PC-9 (cell line): ENCODE measurements around the gene CROCC2. TPM values are rescaled to one million over a fixed set of nuclear protein-coding genes. Genes with fewer than 3 reads are reported as not detected.

ENCODE experiments used
- BruUV-seq: library from RNA; stranded (reverse); fragments of 400-500 nt; replicated peaks from 2 replicates; lab custom pipeline; 2021; lab: Mats Ljungman, UMichigan
- CTCF ChIA-PET: fragments of 300-600 bp; sonication (Branson Sonifier 250); formaldehyde crosslinking; loops from one replicate; lab custom pipeline; 2022; ENCODE audit warnings: antibody characterized with exemption; lab: Charles Lee
- POLR2A ChIA-PET: fragments of 300-600 bp; sonication (Branson Sonifier 250); formaldehyde crosslinking; loops from one replicate; lab custom pipeline; 2022; ENCODE audit warnings: antibody characterized with exemption; ENCODE audit not compliant: unreplicated experiment; lab: Charles Lee
- DNase-seq, 2 experiments: peaks; one replicate each; pipeline versions ENCODE4 v3.0.0 to v3.0.0-alpha.2; 2015 to 2022; ENCODE audit warnings: mixed read lengths in 1 of 2
- H2AFZ ChIP-seq: fragments of 200-600 bp; sonication (generic); 2 replicates; pipeline ENCODE4 v1.8.1; 2017; ENCODE audit warnings: antibody characterized with exemption
- H3F3A ChIP-seq: fragments of 200-600 bp; sonication (generic); 2 replicates; pipeline ENCODE4 v1.8.1; 2017; ENCODE audit warnings: antibody characterized with exemption, mild to moderate bottlenecking, low read depth; ENCODE audit not compliant: insufficient read depth
- H3K27ac ChIP-seq: fragments of 200-600 bp; sonication (generic); 2 replicates; pipeline ENCODE4 v1.6.1; 2016; ENCODE audit warnings: mixed run types
- H3K27me3 ChIP-seq: fragments of 200-600 bp; sonication (generic); 2 replicates; pipeline ENCODE4 v1.6.1; 2016; ENCODE audit warnings: low read depth, mixed run types; ENCODE audit not compliant: insufficient read depth
- H3K36me3 ChIP-seq: fragments of 200-600 bp; sonication (generic); 2 replicates; pipeline ENCODE4 v1.6.1; 2016; ENCODE audit warnings: low read depth, mixed run types
- H3K4me1 ChIP-seq: fragments of 200-600 bp; sonication (generic); replicated peaks from 2 replicates; pipeline ENCODE4 v1.6.1; 2016; ENCODE audit warnings: mixed run types; ENCODE audit not compliant: insufficient read depth
- H3K4me2 ChIP-seq: fragments of 200-600 bp; sonication (generic); 2 replicates; pipeline ENCODE4 v1.6.1; 2017; ENCODE audit warnings: mixed run types
- H3K4me3 ChIP-seq: fragments of 200-600 bp; sonication (generic); 2 replicates; pipeline ENCODE4 v1.6.1; 2016; ENCODE audit warnings: mixed run types
- H3K79me2 ChIP-seq: fragments of 200-600 bp; sonication (generic); 2 replicates; pipeline ENCODE4 v1.6.1; 2017; ENCODE audit warnings: low read depth, mixed run types
- H3K9me2 ChIP-seq: fragments of 200-600 bp; sonication (generic); 2 replicates; pipeline ENCODE4 v1.8.1; 2017; ENCODE audit warnings: mild to moderate bottlenecking; ENCODE audit not compliant: insufficient read depth
- H3K9me3 ChIP-seq: fragments of 200-600 bp; sonication (generic); 2 replicates; pipeline ENCODE4 v1.8.1; 2016; ENCODE audit warnings: low read depth; ENCODE audit not compliant: insufficient read depth
- H4K20me1 ChIP-seq: fragments of 200-600 bp; sonication (generic); 2 replicates; pipeline ENCODE4 v1.8.1; 2017; ENCODE audit not compliant: insufficient read depth
- EZH2 ChIP-seq: fragments of 200-600 bp; sonication (generic); IDR thresholded peaks from 2 replicates; pipeline ENCODE4 v1.8.0; 2017; ENCODE audit warnings: antibody characterized with exemption, low read depth
- intact Hi-C: fragments of 100-400 bp; cut with micrococcal nuclease; formaldehyde crosslinking; loops from one replicate; pipeline ENCODE4 v1.10.0; 2022; ENCODE audit not compliant: unreplicated experiment
- total RNA-seq: library from RNA; stranded (reverse); gene quantifications from 2 replicates; pipeline ENCODE4 v1.2.3, GENCODE V29; 2021
- TF ChIP-seq, protein P1 (sequence below): fragments of 200-600 bp; sonication (generic); conservative IDR thresholded peaks from 2 replicates; pipeline ENCODE4 v1.6.1; 2017; ENCODE audit warnings: mixed run types, antibody characterized with exemption, mild to moderate bottlenecking, moderate library complexity

CROCC2 gene
- total RNA-seq, 1 experiment from 2014 or later = not detected

DNA sequence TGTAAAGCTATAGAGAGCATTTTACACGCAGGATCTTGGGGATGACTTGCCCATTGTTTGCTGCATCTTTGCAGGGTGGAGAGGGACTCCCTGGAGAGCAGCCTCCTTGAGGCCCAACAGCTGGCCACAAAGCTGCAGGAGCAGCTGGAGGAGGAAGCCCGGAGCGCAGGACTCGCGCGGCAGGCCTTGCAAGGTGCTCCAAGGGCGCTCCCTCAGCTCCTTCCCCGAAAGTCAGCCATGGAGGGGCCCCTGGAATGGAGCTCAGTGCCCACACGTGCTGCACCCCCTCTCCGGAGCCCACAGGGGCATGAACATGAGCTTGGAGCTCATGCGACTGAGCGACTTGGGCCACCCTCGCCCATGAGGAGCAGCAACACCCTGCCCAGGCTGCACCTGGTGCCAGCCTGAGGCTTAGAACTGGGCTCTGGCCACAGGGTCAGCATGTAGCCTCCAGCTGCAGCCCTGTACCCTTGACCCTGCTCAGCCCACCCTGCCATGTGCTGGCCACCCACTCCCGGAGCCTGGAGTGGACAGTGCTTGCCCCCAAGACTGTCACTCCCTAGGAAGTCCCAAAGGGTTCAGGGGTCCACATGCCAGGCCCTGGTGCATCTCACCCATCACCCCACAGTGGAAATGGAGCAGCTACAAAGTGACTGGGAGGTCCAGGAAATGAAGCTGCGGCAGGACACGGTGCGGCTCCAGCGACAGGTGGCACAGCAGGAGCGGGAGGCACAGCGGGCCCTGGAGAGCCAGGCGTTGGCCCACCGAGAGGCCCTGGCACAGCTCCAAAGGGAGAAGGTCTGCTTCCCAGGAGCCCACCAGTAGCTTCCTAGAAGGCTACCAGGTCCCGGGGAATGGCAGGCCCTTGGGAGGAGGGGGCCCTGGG lies 43.0 kb downstream of the CROCC2 start:
- ChIA-PET CTCF (no interaction called here), POLR2A (no interaction called here)
- TF ChIP-seq, protein P1, sequence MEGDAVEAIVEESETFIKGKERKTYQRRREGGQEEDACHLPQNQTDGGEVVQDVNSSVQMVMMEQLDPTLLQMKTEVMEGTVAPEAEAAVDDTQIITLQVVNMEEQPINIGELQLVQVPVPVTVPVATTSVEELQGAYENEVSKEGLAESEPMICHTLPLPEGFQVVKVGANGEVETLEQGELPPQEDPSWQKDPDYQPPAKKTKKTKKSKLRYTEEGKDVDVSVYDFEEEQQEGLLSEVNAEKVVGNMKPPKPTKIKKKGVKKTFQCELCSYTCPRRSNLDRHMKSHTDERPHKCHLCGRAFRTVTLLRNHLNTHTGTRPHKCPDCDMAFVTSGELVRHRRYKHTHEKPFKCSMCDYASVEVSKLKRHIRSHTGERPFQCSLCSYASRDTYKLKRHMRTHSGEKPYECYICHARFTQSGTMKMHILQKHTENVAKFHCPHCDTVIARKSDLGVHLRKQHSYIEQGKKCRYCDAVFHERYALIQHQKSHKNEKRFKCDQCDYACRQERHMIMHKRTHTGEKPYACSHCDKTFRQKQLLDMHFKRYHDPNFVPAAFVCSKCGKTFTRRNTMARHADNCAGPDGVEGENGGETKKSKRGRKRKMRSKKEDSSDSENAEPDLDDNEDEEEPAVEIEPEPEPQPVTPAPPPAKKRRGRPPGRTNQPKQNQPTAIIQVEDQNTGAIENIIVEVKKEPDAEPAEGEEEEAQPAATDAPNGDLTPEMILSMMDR = no peak
- TF ChIP-seq EZH2 = no peak
- H3K4me2 ChIP-seq = no peak overlapping the region
- H2AFZ ChIP-seq = no peak overlapping the region
- H3K27ac ChIP-seq = no peak overlapping the region
- no peaks in the 10 kb centered on the region for H3F3A ChIP-seq
- peaks cover 55% of the 10 kb centered on the region for H3K27me3 ChIP-seq
- H3K9me2 ChIP-seq = no peaks in the 10 kb centered on the region
- H4K20me1 ChIP-seq = no peaks in the 10 kb centered on the region
- no peaks in the 10 kb centered on the region for H3K4me1 ChIP-seq
- no peaks in the 10 kb centered on the region for H3K36me3 ChIP-seq
- H3K79me2 ChIP-seq = no peaks in the 10 kb centered on the region
- H3K4me3 ChIP-seq = no peak overlapping the region
- BruUV-seq = no TSS peak
- DNase-seq = no peak
- intact Hi-C loops = no loop called here
- no peaks in the 10 kb centered on the region for H3K9me3 ChIP-seq

DNA sequence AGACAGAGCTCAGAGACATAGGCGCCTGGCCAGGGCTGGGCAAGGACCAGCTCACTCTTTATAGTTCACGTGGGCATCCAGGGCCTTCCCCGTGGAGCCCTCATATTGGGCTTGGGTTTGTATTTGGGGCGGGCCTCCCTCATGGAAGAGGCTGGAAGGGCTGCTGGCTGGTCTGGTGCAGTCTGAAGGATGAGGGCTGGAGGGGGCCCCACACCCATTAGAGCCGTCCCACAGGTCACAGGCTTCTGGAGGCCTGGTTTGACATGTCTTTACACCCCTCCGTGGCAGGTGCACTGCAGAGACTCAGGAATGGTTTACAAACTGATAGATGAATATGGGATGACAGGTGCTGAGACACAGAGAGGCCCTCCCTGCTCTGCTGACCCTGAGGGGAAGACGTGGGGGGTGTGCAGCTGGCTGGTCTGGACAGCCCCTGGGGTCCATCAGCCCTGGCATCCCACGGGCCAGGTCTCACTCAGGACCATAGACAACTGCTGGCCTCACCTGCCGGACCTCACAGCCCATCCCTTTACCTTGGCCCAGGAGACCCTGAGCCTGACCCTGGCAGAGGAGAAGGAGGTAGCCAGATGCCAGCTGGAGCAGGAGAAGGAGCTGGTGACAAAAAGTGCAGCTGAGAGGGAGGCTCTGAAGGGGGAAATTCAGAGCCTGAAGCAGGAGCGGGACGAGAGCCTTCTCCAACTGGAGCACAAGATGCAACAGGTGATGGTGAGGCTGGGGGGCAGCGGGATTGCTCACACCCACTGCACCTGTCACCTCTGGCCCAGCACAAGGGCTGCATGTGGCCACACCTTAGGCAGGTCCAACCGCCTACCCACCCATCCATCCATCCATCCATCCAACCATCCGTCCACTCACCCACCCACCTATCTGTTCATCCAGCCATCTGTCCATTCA lies 43.9 kb downstream of the CROCC2 start:
- Histone ChIP-seq H3K4me1 (no peaks in the 10 kb centered on the region), H3K4me2 (no peak overlapping the region), H3K79me2 (no peaks in the 10 kb centered on the region), H3F3A (no peaks in the 10 kb centered on the region), H3K9me2 (no peaks in the 10 kb centered on the region), H2AFZ (no peak overlapping the region), H3K9me3 (no peaks in the 10 kb centered on the region), H3K27me3 (peaks cover 64% of the 10 kb centered on the region), H4K20me1 (no peaks in the 10 kb centered on the region), H3K36me3 (no peaks in the 10 kb centered on the region), H3K27ac (no peak overlapping the region), H3K4me3 (no peak overlapping the region)
- ChIA-PET CTCF (no interaction called here), POLR2A (no interaction called here)
- intact Hi-C loops = no loop called here
- no peak for DNase-seq
- TF ChIP-seq, protein P1 = no peak
- no peak for TF ChIP-seq EZH2
- BruUV-seq = no TSS peak

DNA sequence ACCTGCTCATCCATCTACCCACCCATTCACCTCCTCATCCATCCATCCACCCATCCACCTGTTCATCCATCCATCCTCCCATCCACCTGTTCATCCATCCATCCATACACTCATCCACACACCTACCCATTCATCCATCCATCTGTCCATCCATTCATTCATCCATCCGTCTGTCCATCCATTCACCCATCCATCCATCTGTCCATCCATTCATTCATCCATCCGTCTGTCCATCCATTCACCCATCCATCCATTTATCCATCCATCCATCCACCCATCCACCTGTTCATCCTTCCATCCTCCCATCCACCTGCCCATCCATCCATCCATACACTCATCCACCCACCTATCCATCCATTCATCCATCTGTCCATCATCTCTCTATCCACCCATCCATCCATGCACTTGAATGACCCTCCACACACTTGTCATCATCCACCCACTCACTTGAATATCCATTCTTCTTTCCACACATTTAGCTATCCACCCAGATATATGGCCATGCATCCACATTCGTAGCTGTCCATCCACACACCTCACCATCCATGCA lies 45.0 kb downstream of the CROCC2 start:
- no peaks in the 10 kb centered on the region for H3F3A ChIP-seq
- H2AFZ ChIP-seq = no peak overlapping the region
- H3K9me2 ChIP-seq = no peaks in the 10 kb centered on the region
- no peaks in the 10 kb centered on the region for H3K9me3 ChIP-seq
- H3K27ac ChIP-seq = no peak overlapping the region
- intact Hi-C loops = no loop called here
- H3K36me3 ChIP-seq = no peaks in the 10 kb centered on the region
- no peak overlapping the region for H3K4me2 ChIP-seq
- DNase-seq = no peak
- no TSS peak for BruUV-seq
- H3K4me1 ChIP-seq = no peaks in the 10 kb centered on the region
- TF ChIP-seq, protein P1 = no peak
- no peak for TF ChIP-seq EZH2
- no peaks in the 10 kb centered on the region for H3K79me2 ChIP-seq
- no peak overlapping the region for H3K4me3 ChIP-seq
- no peaks in the 10 kb centered on the region for H4K20me1 ChIP-seq
- ChIA-PET CTCF (interaction anchor here (0.6 to 0.7 kb wide), 2 partner anchors 55 to 232 kb away, joined by 3 read pairs; no protein-coding TSS in a partner anchor), POLR2A (no interaction called here)
- peaks cover 74% of the 10 kb centered on the region for H3K27me3 ChIP-seq
